ENCODE results near the gene NRXN3. TPM values are rescaled to one million over a fixed set of nuclear protein-coding genes. Genes with fewer than 3 reads are reported as not detected.

The NRXN3 gene
- total and polyA plus RNA-seq, 2 experiments from 2014 or later: 1.0 to 1.8 TPM

DNA sequence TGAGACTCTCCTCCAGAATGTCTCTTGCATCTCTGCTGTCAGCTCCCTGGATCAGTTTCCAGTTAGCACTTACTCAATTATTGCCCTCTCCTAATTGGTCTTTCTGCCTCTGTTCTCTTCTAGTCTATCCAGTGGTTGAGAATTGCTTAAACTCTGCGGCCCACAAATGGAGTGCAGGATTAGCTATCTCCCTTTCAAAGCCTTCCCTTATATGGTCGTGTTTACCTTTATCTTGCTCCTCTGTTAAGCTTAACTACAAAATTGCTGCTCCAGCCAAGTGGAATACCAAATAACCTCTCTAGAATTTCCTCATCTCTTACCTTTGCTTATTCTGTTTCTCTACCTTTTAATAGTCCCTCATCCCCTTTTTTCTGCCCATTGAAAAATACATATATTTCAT, 132.7 kb downstream of the NRXN3 start:
- H3K4me1 Mint-ChIP-seq: peaks cover 12% of the 10 kb centered on the region
- H3K27me3 ChIP-seq (ENCODE audit: insufficient read depth): no peaks in the 10 kb centered on the region
- no peak overlapping the region for H3K4me3 ChIP-seq
- H3K4me3 Mint-ChIP-seq: no peak overlapping the region
- no peaks in the 10 kb centered on the region for H3K9me3 Mint-ChIP-seq
- DNase-seq (ENCODE audit: low spot score): peak; percentile 43
- no peaks in the 10 kb centered on the region for H3K79me2 ChIP-seq (replicated peaks; ENCODE audit: insufficient read depth)
- TF ChIP-seq EZH2phosphoT487 (IDR thresholded peaks at IDR 0.05; ENCODE audit: unreplicated experiment): no peak
- TF ChIP-seq STAT1 (IDR thresholded peaks at IDR 0.05; ENCODE audit: unreplicated experiment): no peak
- no peak for TF ChIP-seq CREB1 (CRISPR knock-in tag; IDR thresholded peaks at IDR 0.05; ENCODE audit: low read depth)
- TF ChIP-seq, protein P1, sequence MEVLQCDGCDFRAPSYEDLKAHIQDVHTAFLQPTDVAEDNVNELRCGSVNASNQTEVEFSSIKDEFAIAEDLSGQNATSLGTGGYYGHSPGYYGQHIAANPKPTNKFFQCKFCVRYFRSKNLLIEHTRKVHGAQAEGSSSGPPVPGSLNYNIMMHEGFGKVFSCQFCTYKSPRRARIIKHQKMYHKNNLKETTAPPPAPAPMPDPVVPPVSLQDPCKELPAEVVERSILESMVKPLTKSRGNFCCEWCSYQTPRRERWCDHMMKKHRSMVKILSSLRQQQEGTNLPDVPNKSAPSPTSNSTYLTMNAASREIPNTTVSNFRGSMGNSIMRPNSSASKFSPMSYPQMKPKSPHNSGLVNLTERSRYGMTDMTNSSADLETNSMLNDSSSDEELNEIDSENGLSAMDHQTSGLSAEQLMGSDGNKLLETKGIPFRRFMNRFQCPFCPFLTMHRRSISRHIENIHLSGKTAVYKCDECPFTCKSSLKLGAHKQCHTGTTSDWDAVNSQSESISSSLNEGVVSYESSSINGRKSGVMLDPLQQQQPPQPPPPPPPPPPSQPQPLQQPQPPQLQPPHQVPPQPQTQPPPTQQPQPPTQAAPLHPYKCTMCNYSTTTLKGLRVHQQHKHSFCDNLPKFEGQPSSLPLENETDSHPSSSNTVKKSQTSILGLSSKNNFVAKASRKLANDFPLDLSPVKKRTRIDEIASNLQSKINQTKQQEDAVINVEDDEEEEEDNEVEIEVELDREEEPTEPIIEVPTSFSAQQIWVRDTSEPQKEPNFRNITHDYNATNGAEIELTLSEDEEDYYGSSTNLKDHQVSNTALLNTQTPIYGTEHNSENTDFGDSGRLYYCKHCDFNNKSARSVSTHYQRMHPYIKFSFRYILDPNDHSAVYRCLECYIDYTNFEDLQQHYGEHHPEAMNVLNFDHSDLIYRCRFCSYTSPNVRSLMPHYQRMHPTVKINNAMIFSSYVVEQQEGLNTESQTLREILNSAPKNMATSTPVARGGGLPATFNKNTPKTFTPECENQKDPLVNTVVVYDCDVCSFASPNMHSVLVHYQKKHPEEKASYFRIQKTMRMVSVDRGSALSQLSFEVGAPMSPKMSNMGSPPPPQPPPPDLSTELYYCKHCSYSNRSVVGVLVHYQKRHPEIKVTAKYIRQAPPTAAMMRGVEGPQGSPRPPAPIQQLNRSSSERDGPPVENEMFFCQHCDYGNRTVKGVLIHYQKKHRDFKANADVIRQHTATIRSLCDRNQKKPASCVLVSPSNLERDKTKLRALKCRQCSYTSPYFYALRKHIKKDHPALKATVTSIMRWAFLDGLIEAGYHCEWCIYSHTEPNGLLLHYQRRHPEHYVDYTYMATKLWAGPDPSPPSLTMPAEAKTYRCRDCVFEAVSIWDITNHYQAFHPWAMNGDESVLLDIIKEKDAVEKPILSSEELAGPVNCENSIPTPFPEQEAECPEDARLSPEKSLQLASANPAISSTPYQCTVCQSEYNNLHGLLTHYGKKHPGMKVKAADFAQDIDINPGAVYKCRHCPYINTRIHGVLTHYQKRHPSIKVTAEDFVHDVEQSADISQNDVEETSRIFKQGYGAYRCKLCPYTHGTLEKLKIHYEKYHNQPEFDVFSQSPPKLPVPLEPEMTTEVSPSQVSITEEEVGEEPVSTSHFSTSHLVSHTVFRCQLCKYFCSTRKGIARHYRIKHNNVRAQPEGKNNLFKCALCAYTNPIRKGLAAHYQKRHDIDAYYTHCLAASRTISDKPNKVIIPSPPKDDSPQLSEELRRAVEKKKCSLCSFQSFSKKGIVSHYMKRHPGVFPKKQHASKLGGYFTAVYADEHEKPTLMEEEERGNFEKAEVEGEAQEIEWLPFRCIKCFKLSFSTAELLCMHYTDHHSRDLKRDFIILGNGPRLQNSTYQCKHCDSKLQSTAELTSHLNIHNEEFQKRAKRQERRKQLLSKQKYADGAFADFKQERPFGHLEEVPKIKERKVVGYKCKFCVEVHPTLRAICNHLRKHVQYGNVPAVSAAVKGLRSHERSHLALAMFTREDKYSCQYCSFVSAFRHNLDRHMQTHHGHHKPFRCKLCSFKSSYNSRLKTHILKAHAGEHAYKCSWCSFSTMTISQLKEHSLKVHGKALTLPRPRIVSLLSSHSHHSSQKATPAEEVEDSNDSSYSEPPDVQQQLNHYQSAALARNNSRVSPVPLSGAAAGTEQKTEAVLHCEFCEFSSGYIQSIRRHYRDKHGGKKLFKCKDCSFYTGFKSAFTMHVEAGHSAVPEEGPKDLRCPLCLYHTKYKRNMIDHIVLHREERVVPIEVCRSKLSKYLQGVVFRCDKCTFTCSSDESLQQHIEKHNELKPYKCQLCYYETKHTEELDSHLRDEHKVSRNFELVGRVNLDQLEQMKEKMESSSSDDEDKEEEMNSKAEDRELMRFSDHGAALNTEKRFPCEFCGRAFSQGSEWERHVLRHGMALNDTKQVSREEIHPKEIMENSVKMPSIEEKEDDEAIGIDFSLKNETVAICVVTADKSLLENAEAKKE (CRISPR knock-in tag; IDR thresholded peaks at IDR 0.05): no peak
- TF ChIP-seq JUNB (IDR thresholded peaks at IDR 0.05; ENCODE audit: unreplicated experiment): no peak
- TF ChIP-seq ZNF114 (CRISPR knock-in tag; IDR thresholded peaks at IDR 0.05): no peak
- TF ChIP-seq NANOG (IDR thresholded peaks at IDR 0.05; ENCODE audit: borderline replicate concordance): no peak
- no peak for TF ChIP-seq EZH2 (IDR thresholded peaks at IDR 0.05; ENCODE audit: low read depth, unreplicated experiment)
- TF ChIP-seq, protein P2, sequence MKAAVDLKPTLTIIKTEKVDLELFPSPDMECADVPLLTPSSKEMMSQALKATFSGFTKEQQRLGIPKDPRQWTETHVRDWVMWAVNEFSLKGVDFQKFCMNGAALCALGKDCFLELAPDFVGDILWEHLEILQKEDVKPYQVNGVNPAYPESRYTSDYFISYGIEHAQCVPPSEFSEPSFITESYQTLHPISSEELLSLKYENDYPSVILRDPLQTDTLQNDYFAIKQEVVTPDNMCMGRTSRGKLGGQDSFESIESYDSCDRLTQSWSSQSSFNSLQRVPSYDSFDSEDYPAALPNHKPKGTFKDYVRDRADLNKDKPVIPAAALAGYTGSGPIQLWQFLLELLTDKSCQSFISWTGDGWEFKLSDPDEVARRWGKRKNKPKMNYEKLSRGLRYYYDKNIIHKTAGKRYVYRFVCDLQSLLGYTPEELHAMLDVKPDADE (IDR thresholded peaks at IDR 0.05): no peak
- TF ChIP-seq, protein P3, sequence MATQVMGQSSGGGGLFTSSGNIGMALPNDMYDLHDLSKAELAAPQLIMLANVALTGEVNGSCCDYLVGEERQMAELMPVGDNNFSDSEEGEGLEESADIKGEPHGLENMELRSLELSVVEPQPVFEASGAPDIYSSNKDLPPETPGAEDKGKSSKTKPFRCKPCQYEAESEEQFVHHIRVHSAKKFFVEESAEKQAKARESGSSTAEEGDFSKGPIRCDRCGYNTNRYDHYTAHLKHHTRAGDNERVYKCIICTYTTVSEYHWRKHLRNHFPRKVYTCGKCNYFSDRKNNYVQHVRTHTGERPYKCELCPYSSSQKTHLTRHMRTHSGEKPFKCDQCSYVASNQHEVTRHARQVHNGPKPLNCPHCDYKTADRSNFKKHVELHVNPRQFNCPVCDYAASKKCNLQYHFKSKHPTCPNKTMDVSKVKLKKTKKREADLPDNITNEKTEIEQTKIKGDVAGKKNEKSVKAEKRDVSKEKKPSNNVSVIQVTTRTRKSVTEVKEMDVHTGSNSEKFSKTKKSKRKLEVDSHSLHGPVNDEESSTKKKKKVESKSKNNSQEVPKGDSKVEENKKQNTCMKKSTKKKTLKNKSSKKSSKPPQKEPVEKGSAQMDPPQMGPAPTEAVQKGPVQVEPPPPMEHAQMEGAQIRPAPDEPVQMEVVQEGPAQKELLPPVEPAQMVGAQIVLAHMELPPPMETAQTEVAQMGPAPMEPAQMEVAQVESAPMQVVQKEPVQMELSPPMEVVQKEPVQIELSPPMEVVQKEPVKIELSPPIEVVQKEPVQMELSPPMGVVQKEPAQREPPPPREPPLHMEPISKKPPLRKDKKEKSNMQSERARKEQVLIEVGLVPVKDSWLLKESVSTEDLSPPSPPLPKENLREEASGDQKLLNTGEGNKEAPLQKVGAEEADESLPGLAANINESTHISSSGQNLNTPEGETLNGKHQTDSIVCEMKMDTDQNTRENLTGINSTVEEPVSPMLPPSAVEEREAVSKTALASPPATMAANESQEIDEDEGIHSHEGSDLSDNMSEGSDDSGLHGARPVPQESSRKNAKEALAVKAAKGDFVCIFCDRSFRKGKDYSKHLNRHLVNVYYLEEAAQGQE (IDR thresholded peaks at IDR 0.05; ENCODE audit: unreplicated experiment): no peak
- TF ChIP-seq ZNF331 (CRISPR knock-in tag; IDR thresholded peaks at IDR 0.05; ENCODE audit: low read depth): no peak
- no peak for TF ChIP-seq POLR2AphosphoS5 (IDR thresholded peaks at IDR 0.05; ENCODE audit: low read depth)
- TF ChIP-seq, protein P4, sequence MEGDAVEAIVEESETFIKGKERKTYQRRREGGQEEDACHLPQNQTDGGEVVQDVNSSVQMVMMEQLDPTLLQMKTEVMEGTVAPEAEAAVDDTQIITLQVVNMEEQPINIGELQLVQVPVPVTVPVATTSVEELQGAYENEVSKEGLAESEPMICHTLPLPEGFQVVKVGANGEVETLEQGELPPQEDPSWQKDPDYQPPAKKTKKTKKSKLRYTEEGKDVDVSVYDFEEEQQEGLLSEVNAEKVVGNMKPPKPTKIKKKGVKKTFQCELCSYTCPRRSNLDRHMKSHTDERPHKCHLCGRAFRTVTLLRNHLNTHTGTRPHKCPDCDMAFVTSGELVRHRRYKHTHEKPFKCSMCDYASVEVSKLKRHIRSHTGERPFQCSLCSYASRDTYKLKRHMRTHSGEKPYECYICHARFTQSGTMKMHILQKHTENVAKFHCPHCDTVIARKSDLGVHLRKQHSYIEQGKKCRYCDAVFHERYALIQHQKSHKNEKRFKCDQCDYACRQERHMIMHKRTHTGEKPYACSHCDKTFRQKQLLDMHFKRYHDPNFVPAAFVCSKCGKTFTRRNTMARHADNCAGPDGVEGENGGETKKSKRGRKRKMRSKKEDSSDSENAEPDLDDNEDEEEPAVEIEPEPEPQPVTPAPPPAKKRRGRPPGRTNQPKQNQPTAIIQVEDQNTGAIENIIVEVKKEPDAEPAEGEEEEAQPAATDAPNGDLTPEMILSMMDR (conservative IDR thresholded peaks at IDR 0.05; ENCODE audit: low read depth in 2 of 2): no peak
- H4K20me1 ChIP-seq (replicated peaks; ENCODE audit: insufficient read depth): no peaks in the 10 kb centered on the region
- 0 out of 2 replicates have a peak overlapping the region, but pooled peaks have one; percentile 8 for H3K27ac Mint-ChIP-seq
- peaks cover 5% of the 10 kb centered on the region for H3K27me3 Mint-ChIP-seq (ENCODE audit: insufficient read depth, low read depth, poor library complexity)
- H3K36me3 Mint-ChIP-seq (ENCODE audit: low read depth): no peaks in the 10 kb centered on the region
- no peak overlapping the region for H3K27ac ChIP-seq (ENCODE audit: low read depth)
- H3F3A ChIP-seq (replicated peaks; ENCODE audit: low read depth): no peaks in the 10 kb centered on the region
- H2AFZ ChIP-seq: no peak overlapping the region
- peak; percentile 83 for ATAC-seq
- H3K9me2 ChIP-seq (ENCODE audit: insufficient read depth): peaks cover 7% of the 10 kb centered on the region; the same call in 1 of the 2 replicates
- H3K4me2 ChIP-seq: no peak overlapping the region
- H3K36me3 ChIP-seq (ENCODE audit: insufficient read depth): no peaks in the 10 kb centered on the region
- peaks cover 4% of the 10 kb centered on the region for H3K4me1 ChIP-seq (ENCODE audit: insufficient read depth)

Measured in GM23338 (cell line).